MM.1S (cell line): ENCODE data around the gene HNRNPDL.

Source experiments
- EZH2 ChIP-seq: fragments of 300-600 bp; sonication (generic); optimal IDR thresholded peaks from 2 replicates; pipeline ENCODE3; 2017; ENCODE audit warnings: low read depth, mild to moderate bottlenecking, antibody characterized with exemption, low read length, mixed read lengths
- EZH2phosphoT487 ChIP-seq: fragments of 300-600 bp; sonication (generic); IDR thresholded peaks from 2 replicates; pipeline ENCODE4 v1.6.1; 2018; ENCODE audit warnings: antibody characterized with exemption, low read length
- TF ChIP-seq, protein P1 (sequence below): fragments of 300-600 bp; sonication (generic); IDR thresholded peaks from 2 replicates; pipeline ENCODE4 v1.5.1; 2016; ENCODE audit warnings: antibody characterized with exemption, low read length, mixed read lengths

DNA sequence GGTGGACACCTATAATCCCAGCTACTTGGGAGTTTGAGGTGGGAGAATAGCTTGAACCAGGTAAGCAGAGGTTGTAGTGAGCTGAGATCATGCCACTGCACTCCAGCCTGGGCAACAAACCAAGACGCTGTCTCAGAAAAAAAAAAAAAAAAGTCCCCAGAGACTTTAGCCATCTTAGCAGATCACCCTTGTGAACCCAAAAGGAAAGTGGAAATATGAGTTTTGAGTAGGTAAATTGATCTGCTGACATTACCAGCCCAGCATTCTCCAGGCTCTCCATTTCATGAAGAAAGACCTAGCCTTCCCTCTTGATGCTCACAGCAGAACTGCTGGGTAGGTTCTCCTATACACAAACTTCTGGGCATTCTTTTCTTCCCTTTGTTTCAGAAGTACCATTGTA, 32.0 kb downstream of the HNRNPDL start:
- TF ChIP-seq, protein P1, sequence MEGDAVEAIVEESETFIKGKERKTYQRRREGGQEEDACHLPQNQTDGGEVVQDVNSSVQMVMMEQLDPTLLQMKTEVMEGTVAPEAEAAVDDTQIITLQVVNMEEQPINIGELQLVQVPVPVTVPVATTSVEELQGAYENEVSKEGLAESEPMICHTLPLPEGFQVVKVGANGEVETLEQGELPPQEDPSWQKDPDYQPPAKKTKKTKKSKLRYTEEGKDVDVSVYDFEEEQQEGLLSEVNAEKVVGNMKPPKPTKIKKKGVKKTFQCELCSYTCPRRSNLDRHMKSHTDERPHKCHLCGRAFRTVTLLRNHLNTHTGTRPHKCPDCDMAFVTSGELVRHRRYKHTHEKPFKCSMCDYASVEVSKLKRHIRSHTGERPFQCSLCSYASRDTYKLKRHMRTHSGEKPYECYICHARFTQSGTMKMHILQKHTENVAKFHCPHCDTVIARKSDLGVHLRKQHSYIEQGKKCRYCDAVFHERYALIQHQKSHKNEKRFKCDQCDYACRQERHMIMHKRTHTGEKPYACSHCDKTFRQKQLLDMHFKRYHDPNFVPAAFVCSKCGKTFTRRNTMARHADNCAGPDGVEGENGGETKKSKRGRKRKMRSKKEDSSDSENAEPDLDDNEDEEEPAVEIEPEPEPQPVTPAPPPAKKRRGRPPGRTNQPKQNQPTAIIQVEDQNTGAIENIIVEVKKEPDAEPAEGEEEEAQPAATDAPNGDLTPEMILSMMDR = no peak
- no peak for TF ChIP-seq EZH2phosphoT487
- TF ChIP-seq EZH2 = no peak
